Thoracic aorta (tissue), 2 donors: ENCODE results near the gene SHISA3. TPM values are rescaled to one million over a fixed set of nuclear protein-coding genes. Genes with fewer than 3 reads are reported as not detected.

Experiments used
- ATAC-seq: fragments of 150-250 bp; one replicate; pipeline ENCODE4 v1.8.0; 2017; ENCODE audit warnings: low read depth; ENCODE audit not compliant: insufficient number of reproducible peaks, low FRiP score
- DNase-seq: peaks from one replicate; pipeline ENCODE4 v3.0.0-alpha.2; 2020; ENCODE audit warnings: low spot score
- H3K27ac ChIP-seq, 2 donors: fragments of 200-600 bp; sonication (generic); 1 replicate in 1 of 2; 2 replicates in 1 of 2; pipeline ENCODE4 v1.5.1; 2016; ENCODE audit warnings: mild to moderate bottlenecking in 2 of 2, moderate library complexity in 2 of 2
- H3K27me3 ChIP-seq: fragments of 200-600 bp; sonication (generic); replicated peaks from 2 replicates; pipeline ENCODE4 v1.6.0; 2016; ENCODE audit warnings: mild to moderate bottlenecking; ENCODE audit not compliant: insufficient read depth
- H3K36me3 ChIP-seq: fragments of 200-600 bp; sonication (generic); one replicate; pipeline ENCODE4 v1.5.1; 2016
- H3K4me1 ChIP-seq, 2 donors: fragments of 200-600 bp; sonication (generic); 1 replicate in 1 of 2; 2 replicates in 1 of 2; pipeline versions ENCODE4 v1.5.1 to v1.6.0; 2016; ENCODE audit warnings: low read depth in 2 of 2, mild to moderate bottlenecking in 1 of 2; ENCODE audit not compliant: control insufficient read depth in 1 of 2
- H3K4me3 ChIP-seq: fragments of 200-600 bp; sonication (generic); 2 replicates; pipeline ENCODE4 v1.5.1; 2016; ENCODE audit warnings: mild to moderate bottlenecking
- H3K9me3 ChIP-seq: fragments of 200-600 bp; sonication (generic); 2 replicates; pipeline ENCODE4 v1.5.1; 2016
- total RNA-seq, 2 donors: library from RNA; depleted of rRNA; stranded (reverse); fragments of >200 nt; gene quantifications; one replicate each; pipeline versions ENCODE4 v1.1.0 to v1.2.3, GENCODE V29; 2016
- TF ChIP-seq, protein P1 (sequence below): fragments of 200-600 bp; sonication (generic); IDR thresholded peaks from one replicate; pipeline ENCODE4 v1.5.1; 2019; ENCODE audit warnings: antibody characterized with exemption

SHISA3 gene
- total RNA-seq, 2 donors from 2014 or later = 15.0 to 30.1 TPM

DNA sequence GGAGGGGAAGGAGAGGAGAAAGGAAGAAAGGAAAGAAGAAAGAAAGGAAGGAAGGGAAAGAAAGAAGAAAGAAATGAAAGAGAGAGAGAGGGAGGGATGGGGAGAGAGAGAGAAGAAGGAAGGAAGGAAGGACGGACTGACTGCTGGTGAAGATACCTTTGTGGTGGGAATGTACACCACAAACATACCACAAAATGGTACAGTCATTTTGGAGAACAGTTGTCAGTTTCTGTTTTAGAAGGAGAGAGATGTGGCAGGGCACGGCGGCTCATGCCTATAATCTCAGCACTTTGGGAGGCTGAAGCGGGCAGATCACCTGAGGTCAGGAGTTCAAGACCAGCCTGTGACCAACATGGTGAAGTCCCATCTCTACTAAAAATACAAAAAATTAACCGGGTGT lies 40.0 kb upstream of the SHISA3 start:
- TF ChIP-seq, protein P1, sequence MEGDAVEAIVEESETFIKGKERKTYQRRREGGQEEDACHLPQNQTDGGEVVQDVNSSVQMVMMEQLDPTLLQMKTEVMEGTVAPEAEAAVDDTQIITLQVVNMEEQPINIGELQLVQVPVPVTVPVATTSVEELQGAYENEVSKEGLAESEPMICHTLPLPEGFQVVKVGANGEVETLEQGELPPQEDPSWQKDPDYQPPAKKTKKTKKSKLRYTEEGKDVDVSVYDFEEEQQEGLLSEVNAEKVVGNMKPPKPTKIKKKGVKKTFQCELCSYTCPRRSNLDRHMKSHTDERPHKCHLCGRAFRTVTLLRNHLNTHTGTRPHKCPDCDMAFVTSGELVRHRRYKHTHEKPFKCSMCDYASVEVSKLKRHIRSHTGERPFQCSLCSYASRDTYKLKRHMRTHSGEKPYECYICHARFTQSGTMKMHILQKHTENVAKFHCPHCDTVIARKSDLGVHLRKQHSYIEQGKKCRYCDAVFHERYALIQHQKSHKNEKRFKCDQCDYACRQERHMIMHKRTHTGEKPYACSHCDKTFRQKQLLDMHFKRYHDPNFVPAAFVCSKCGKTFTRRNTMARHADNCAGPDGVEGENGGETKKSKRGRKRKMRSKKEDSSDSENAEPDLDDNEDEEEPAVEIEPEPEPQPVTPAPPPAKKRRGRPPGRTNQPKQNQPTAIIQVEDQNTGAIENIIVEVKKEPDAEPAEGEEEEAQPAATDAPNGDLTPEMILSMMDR = no peak
- no peaks in the 10 kb centered on the region for H3K4me1 ChIP-seq
- no peak for ATAC-seq
- H3K27ac ChIP-seq = no peak overlapping the region
- no peak overlapping the region for H3K4me3 ChIP-seq
- no peaks in the 10 kb centered on the region for H3K36me3 ChIP-seq
- H3K27me3 ChIP-seq = no peaks in the 10 kb centered on the region
- DNase-seq = no peak
- H3K9me3 ChIP-seq = no peaks in the 10 kb centered on the region

DNA sequence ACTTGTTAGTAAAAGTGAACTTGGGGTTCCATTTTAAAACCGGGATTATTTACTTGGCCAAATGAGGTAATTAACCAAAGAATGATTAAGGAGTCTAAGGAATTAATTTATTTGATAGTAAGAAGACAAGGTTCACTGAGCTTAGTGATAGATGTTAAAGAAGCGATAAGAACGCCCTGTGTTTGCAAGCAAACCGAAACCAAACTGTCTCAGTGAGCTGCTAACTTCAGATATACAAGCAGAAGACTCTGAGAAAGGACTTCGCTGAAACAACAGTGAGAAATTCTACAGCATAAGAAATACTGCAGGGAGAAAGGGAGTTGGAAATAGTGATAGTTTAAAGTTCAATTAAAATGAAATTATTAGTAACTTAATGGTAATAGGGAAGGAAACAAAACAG lies 37.6 kb upstream of the SHISA3 start:
- TF ChIP-seq, protein P1 = no peak
- Histone ChIP-seq H3K9me3 (no peaks in the 10 kb centered on the region), H3K36me3 (no peaks in the 10 kb centered on the region), H3K27me3 (no peaks in the 10 kb centered on the region), H3K4me1 (no peaks in the 10 kb centered on the region), H3K4me3 (peak overlapping the region; percentile 56), H3K27ac (no peak overlapping the region)
- DNase-seq (no peak), ATAC-seq (no peak)

DNA sequence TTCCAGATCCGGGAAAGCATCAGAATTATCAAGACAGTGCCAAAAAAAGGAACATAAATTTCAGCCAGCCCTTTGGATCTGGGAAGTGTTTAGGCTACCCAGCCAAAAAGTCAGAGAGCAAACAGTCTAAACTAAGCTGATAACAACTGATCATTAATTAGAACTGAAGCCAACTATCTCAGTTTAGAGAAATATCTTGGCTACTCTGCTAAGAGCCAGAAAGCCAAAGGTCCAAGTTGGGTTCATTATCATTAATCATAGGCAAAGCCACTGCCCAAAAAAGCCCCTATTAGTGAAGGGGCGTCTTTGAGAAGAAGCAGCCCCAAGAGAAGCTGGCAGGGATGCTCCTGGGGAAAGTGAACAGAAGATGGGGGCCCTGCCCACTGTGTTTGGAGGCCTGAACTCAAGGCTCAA lies 37.0 kb upstream of the SHISA3 start:
- no peak overlapping the region for H3K27ac ChIP-seq
- DNase-seq (no peak), ATAC-seq (no peak)
- H3K27me3 ChIP-seq = no peaks in the 10 kb centered on the region
- H3K4me1 ChIP-seq = no peaks in the 10 kb centered on the region
- no peak overlapping the region for H3K4me3 ChIP-seq
- H3K9me3 ChIP-seq = no peaks in the 10 kb centered on the region
- TF ChIP-seq, protein P1 = no peak
- no peaks in the 10 kb centered on the region for H3K36me3 ChIP-seq

DNA sequence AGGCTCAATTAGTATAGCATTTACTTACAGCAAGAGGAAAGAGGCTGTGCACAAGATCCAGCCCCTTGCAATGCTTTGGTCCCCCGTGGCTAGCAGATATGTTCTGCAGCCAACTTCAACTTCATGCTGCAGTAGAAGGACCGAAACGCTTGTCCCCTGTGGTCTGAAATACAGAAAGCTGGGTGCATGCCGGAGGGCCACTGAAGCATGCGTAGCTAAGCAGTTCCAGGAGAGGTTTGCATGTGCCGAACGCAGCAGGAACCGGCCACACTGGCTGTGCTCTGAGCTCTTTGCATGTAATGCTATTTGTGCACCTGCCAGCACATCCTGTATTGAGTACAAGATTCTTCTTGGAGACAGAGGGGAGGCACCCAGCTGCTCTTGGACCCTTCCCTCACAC lies 35.8 kb upstream of the SHISA3 start:
- no peaks in the 10 kb centered on the region for H3K4me1 ChIP-seq
- H3K4me3 ChIP-seq = no peak overlapping the region
- no peak for DNase-seq
- H3K27me3 ChIP-seq = no peaks in the 10 kb centered on the region
- no peak for ATAC-seq
- H3K36me3 ChIP-seq = no peaks in the 10 kb centered on the region
- no peak overlapping the region for H3K27ac ChIP-seq
- no peaks in the 10 kb centered on the region for H3K9me3 ChIP-seq
- TF ChIP-seq, protein P1 = no peak

DNA sequence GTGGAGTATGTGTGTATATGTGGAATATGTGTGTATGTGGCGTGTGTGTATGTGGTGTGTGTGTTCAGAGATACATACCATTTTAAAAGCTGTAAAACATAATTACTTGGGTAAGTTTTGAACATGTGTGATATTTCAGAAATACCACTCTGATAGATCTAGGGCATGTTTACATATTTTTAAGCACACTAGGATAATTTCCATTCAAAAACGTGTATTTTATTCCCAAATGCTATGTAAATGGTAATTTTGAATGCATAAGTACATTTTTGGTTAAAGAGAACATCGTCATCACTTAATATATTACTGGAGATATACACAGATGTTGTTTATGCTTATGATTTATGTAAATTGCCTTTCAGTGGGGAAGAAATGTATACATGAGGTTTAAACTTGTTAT lies 34.7 kb upstream of the SHISA3 start:
- no peak overlapping the region for H3K27ac ChIP-seq
- H3K9me3 ChIP-seq = no peaks in the 10 kb centered on the region
- no peak for ATAC-seq
- no peak overlapping the region for H3K4me3 ChIP-seq
- H3K4me1 ChIP-seq = no peaks in the 10 kb centered on the region
- no peak for DNase-seq
- no peaks in the 10 kb centered on the region for H3K27me3 ChIP-seq
- TF ChIP-seq, protein P1 = no peak
- no peaks in the 10 kb centered on the region for H3K36me3 ChIP-seq
